Islet of Langerhans (tissue), 1 donor: ENCODE results near the gene THEM4.

Experiments
- FAIRE-seq: peaks from one replicate; lab custom pipeline; 2011; peaks lifted over from hg19 to GRCh38; lab: Jason Lieb, UNC

The THEM4 gene

GRCh38 chr1:151909167-151910149 is at the start of gene THEM4:
THEM4 (minus strand) TSS chr1:151909511; CDS start chr1:151909458, 53 bp downstream.
- FAIRE-seq, result no peak

- no peak for FAIRE-seq
Observed at GRCh38 chr1:151958959-151959358, 49.6 kb upstream of the THEM4 start.

DNA sequence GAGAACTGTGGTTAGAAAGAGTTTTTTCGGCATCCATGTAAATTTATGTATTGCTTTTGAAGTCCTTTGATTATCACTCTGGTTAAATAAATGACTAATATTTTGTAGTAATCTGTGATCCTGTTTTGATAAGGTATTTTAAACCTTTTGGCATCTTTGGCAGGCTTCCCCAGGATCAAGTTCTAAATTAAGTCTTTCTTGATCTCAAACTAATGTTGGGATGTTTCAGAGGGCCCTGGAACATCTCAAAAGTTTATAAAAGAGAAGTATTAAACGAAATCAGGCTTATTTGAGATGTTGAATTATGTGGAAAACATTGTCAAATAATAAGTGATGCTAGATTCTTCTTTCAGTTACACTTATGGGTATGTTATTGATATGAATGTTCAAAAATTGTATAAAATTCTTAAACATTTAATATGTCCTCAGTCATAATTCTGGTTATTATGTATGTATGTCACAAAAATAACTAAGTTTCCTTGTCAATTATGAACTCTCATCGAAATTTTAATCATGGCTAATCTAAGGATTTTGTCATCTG is 47.7 kb upstream of the THEM4 start:
- FAIRE-seq, result no peak

DNA sequence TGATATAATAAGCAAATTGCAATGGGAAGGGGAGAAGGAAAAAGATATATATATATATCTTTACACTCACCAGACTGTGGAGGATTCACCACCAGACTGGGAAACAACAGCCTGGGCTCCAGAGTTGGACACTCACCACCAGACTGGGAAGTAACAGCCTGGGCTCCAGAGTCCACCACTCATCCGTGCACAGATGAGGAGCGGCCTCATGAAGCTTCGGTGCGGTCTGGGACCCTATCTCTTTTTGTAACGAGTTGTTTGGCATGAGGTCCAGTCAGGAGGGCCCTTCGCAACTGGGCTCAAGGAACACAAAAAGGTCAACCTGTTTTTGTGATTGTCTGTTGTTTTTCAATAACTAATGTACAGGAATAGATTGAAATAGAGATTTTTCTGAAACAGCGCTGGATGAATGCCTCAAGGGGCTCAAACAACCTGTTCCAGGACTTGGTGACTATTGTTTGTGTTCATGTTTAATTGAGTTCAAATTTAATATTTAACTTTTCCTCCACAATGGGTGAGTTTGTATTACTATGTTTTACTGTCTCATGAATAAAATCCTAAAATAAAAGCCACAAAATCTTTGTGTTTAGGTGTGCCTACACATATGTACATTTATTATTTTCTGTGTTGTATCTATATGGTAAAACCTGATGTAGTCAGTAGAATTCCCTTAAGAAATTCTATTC is 44.2 kb upstream of the THEM4 start:
- no peak for FAIRE-seq

DNA sequence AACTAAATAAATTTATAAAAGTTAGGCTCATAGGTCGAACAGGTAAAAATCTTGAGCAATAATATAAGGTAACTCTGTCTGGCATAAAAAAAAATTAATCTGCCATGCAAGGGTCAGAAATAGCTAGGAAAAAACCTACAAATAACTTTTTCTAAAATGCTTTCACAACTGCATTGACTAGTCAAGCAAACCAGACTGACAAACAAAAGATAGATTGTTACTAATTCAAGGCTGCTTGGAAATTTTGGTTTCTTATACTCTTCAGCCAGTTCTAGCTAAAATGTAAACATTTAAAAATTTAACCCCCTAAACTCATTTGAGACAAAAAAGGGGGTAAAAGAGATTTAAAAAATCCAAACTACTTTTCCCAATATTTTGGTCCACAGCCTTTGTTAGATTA is 43.5 kb upstream of the THEM4 start:
- no peak for FAIRE-seq

DNA sequence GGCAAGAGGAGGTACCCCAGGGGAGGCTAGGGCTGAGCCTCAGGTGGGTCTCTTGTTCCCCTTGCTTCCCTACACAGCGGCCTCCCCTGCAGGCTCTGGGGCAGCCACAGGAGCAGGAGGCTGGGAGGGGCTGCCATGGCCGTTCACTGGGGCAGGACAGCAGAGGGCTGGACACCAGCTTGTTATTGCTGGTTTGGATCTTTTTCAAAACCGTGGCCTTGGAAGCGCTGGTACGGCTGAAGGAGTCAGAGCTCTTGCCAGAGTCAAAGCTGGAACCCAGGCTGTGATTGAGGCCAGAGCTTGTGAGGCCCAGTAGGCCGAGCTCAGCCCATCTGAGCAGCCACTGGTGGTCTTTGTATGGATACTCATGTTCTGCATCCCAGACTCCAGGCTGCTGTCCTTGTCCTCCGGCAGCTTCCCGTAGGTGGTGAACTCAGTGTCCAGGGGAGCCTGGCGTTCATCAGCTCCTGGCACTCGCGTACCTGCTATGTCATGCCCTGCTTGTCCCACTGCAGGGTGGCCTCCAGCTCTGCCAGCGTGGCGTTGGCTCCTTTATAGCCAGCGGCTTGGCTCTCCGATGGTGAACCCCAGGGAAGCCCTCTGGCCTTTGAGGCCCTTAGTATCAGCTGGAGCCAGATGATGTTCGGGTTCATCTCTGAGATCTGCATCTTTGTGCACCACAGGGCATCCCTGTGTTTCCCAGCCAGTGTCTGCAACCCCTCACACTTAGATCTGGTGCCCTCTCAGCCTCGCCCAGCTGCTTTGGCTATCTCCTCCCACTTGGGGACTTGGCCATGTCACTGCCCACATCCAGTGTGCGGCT is 40.3 kb upstream of the THEM4 start:
- no peak for FAIRE-seq

DNA sequence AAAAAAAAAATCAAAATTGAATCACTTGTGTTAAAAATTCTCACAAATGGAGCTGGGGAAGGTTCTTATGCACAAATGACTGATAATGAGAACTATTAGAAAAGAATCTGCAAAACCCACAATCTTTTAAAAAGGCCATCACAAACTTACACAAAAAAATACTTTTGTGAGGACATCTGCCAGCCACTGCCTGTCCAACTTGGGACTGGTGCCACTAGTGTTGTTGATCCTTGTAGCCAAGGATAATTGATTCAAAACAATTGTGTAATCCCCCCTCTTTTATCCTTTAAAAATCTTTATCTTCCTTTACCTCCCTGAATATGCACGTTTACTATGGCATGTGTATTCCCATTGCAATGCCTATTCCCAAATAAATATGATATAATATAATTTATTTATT is 39.2 kb upstream of the THEM4 start:
- no peak for FAIRE-seq

- no peak for FAIRE-seq
Observed at GRCh38 chr1:151947140-151947539, 37.8 kb upstream of the THEM4 start.

DNA sequence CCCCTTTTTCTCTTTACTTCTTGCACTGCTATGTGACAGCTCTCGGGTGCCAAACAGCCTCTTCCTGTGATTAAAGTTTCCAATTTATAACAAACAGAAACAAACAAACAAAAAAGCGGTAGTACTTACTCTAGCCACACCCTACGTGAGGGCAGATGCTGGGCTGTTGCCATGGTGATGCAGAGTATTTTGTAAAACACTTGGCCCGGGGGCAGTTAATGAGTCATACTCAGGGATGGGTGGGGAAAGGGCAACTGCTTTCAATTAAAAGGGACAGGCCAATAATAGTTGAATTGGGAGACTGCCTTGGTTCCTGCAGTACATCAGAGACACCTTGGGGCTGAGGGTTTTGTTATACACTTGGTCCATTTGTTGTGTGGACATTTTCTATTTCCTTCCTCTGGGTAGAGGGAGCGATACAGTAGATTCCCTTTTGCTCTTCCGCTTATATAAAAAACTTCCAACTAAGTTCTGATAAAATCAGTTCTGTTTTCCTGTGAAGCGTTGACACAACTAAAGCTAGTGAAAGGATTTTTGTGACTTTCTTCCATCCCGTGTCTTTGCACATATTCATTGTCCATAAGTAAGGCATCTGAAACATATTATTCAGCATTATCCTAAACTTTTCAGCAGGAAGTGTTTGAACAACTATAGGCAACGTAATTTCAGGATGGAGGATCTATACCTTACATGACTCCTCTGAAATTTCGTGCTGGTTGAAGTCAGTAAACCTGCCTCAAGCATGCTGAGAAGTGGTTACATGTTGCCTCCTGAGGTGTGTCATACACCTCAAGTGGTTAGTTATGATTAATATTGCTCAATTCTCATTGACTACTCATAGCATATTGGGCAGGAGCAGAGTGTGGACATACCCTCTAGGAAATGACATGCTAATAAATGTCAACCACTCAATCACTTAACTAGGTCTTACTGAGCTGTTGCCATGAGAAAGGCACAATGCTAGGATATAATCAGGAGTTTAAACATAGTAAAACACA is 36.7 kb upstream of the THEM4 start:
- no peak for FAIRE-seq

DNA sequence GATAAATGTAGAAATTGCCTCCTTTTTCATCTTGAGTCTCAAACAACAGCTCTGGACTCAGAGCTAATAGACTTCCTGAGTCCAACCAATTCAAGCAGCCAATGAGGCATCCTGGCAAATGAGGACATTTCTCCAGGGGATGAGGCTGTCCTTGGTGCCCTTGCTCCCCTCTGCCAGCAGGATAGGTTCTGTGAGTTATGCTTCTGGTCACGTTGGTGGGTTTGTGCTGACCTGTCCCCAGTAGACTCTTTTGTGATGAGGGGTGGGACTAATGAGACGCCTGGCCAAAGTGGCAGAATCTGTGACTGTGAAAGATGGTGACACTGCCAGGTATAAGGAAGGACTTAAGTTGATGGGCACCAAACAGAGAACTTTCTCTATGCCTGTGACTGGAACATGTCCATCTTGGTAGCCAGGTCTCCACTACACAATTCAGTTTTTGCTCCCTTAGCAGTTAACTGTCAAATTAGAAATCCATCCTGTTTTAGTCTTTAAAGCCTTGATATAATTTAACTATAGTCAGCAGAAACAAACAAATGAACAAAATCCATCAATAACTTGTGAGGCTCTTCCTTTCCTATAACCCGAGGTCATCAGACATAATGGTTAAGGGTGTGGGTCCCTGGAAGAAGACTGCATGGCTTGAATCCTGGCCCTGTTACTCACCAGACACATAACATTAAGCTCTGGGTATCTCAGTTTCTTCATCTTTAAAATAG is 35.7 kb upstream of the THEM4 start:
- FAIRE-seq, result no peak

GRCh38 chr1:151944126-151944856 is 35.0 kb upstream of the THEM4 start:
- FAIRE-seq, result no peak

DNA sequence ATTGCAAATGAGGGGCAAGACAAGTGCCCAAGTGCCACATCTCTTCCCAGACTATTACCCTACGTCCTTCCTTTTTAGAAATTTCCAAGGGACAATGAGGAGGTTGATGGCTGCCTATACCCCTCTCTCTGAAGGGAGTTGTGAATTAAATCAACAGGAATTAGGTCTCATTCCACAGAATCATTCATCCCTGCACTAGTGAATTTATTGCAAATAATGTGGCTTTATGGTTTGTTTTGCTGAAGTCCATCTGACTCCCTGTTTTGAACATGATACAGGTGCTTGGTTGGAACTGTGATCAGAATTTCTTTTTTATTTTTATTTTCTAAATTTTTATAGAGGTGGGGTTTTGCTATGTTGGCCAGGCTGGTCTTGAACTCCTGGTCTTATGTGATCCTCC is 34.3 kb upstream of the THEM4 start:
- no peak for FAIRE-seq

DNA sequence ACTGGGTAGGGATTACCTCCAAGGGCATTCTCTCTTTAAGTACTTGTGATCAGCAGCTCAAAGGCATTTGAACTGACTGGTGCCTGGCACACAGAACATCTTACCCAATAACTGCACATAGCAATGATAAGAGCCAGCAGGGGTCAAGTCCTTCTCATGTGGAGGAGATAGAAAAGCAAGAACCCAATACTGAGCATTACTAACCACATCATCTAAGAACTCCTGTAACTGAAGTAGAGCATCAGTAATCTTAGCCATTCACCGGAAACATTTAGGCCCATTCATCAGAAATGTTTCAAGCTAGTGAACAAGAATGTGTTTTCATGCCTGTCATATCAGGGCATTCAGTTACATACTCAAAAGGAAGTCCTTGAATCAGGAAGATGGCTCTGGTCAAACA is 33.6 kb upstream of the THEM4 start:
- no peak for FAIRE-seq

DNA sequence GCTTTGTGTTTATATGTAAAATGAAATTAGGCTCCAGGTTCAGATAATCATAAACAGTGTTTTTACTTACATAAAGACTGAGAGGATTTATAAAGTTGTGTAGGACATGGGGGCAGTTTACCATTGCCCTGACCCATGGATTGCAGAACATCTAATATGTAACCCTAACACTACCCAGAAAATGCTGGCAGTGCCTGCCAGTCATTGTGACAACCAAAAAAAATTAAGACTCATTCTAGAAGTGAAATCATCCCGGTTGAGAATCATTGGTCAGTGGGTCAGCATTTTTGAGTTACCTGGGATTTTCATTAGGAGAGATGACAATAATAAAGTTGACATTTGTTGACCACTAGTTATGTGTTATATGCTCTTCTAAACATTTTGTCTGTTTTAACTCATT is 31.2 kb upstream of the THEM4 start:
- FAIRE-seq, result no peak

GRCh38 chr1:151939779-151940178 is 30.5 kb upstream of the THEM4 start:
- FAIRE-seq, result no peak

DNA sequence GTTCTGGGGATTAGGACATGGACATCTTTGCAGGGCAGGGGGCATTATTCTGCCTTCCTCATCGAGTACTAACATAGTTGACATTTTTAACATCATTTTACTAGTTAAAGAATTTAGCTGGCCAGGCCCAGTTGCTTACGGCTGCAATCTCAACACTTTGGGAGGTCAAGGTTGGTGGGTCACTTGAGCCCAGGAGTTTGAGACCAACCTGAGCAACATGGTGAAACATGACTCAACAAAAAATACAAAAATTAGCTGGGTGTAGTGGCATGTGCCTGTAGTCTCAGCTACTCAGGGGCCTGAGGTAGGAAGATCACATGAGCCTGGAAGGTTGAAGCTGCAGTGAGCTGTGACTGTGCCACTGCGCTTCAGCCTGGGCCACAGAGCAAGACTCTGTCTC is 29.8 kb upstream of the THEM4 start:
- no peak for FAIRE-seq

DNA sequence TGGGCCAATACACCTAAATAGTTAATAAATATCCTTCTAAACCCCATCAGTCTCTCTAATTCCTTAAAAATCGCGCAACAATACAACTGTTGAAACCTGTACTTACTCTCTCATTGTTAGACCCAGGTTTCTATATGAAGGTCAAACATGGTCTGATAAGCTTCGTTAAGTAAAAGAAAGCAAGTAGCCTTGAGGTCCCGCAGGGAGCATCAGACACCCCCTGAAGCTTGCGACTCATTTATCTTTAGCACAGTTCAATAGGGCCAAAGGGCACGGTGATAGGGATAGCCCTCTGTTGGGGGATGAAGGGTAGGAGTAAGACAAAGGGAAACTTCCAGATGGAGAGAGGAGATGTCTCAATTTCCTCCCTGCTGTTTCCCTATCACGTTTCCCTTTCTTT is 27.3 kb upstream of the THEM4 start:
- no peak for FAIRE-seq

DNA sequence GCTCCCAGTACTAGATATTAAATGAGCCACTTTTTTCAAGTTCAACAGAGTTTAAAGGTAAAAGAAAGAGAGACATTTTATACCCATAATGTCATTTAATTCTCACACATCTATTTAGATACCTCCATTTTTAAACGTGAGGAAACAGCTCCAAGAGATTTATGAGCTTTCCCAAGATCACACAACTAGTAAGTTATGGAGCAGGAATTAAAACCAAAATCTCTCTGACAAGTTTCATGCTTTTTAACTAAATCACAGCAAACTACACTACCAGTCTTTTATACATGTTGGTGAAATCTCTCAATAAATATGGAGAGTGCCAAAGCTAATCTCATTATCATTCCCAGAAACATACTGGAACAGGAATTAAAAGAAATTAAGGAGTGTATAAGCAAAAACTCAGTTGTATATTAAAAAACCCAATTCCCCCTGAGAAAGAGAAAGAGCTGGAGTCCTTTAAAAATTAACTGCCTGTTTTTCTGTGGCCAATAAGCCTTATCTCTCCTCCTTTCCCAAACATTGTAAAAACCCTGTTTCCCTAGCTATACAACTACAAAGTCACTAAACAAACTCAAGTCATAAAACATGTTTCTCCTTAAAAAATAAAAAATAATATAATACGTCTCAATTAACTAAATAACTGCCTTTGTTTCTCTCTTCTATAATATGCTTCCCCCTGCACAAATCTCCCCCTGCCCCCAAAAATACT is 26.7 kb upstream of the THEM4 start:
- FAIRE-seq, result no peak

DNA sequence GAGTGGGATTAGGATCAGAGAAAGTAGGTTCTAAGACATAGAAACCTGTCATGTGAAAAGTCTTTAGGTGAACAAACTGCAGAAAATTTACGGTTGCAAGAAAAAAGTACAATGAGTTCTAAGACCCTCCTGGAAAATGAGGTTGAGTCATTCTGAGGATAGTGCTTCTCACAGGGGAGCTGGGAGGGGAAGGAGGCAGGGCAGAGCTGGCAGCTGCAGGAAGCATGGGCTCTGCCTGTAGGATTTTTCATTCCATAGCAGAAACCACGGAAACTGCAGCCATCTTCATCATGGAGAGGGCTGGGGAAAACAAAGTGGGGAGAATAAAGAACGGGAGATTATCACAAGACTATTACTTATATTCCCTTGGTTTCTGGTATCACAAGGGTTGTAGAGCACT is 25.8 kb upstream of the THEM4 start:
- FAIRE-seq, result no peak
